K562 (cell line): ENCODE measurements around the gene ATP1A3. TPM values are rescaled to one million over a fixed set of nuclear protein-coding genes. Genes with fewer than 3 reads are reported as not detected.

Experiments
- CEBPG ChIP-seq, 3 experiments: fragments of 200-800 bp in 1 of 3; sonication (Bioruptor generic) in 1 of 3; sonication (generic) in 1 of 3; formaldehyde crosslinking in 1 of 3; IDR thresholded peaks in 2 of 3; conservative IDR thresholded peaks in 1 of 3; 2 replicates each; pipeline versions ENCODE4 v1.6.1 to v1.8.0; 2016 to 2022; ENCODE audit warnings: missing compliant biosample characterization in 2 of 3, missing genetic modification characterization in 2 of 3, mild to moderate bottlenecking in 1 of 3, missing genetic modification reagents in 1 of 3
- ETV6 ChIP-seq, 3 experiments: fragments of 150-350 bp in 1 of 3; sonication (generic) in 1 of 3; formaldehyde crosslinking in 1 of 3; IDR thresholded peaks; 2 replicates each; pipeline versions ENCODE4 v1.6.1 to v1.8.0; 2014 to 2022; ENCODE audit warnings: borderline replicate concordance in 2 of 3, low read depth in 2 of 3, antibody characterized with exemption in 1 of 3, low read length in 1 of 3, mild to moderate bottlenecking in 1 of 3, missing genetic modification reagents in 1 of 3
- GABPB1 ChIP-seq: sonication (generic); formaldehyde crosslinking; IDR thresholded peaks from 2 replicates; pipeline ENCODE4 v1.8.0; 2022; ENCODE audit warnings: mild to moderate bottlenecking, missing genetic modification reagents
- HNRNPL ChIP-seq: fragments of 200-400 bp; formaldehyde crosslinking; IDR thresholded peaks from 2 replicates; pipeline ENCODE4 v1.6.1; 2017; ENCODE audit warnings: low read depth, mild to moderate bottlenecking, low read length
- L3MBTL2 ChIP-seq: fragments of 450-650 bp; IDR thresholded peaks from 2 replicates; pipeline ENCODE4 v1.6.1; 2016; ENCODE audit warnings: mild to moderate bottlenecking, moderate library complexity
- MAFG ChIP-seq: fragments of 450-650 bp; conservative IDR thresholded peaks from 2 replicates; pipeline ENCODE4 v1.6.1; 2016; ENCODE audit warnings: missing genetic modification characterization, missing compliant biosample characterization
- MYC ChIP-seq, 2 experiments: fragments of 250-450 bp in 1 of 2; sonication (Bioruptor Pico) in 1 of 2; IDR thresholded peaks; 2 replicates each; pipeline versions ENCODE4 v1.5.1 to v1.6.1; 2012 to 2021; ENCODE audit warnings: low read depth in 2 of 2, borderline replicate concordance in 1 of 2, improper control_type of control experiment in 1 of 2, low read length in 1 of 2, mild to moderate bottlenecking in 1 of 2, moderate library complexity in 1 of 2
- NRF1 ChIP-seq, 2 experiments: fragments of 450-650 bp; IDR thresholded peaks in 1 of 2; conservative IDR thresholded peaks in 1 of 2; 2 replicates each; pipeline ENCODE4 v1.6.1; 2014; ENCODE audit warnings: mild to moderate bottlenecking in 2 of 2
- POLR2G ChIP-seq: fragments of 200-400 bp; formaldehyde crosslinking; IDR thresholded peaks from 2 replicates; pipeline ENCODE4 v1.6.1; 2017; ENCODE audit warnings: low read depth, mild to moderate bottlenecking, antibody characterized with exemption, low read length, moderate library complexity
- RAD21 ChIP-seq, 2 experiments: fragments of 250-450 bp in 1 of 2; fragments of 450-650 bp in 1 of 2; sonication (Bioruptor Pico) in 1 of 2; formaldehyde crosslinking in 1 of 2; IDR thresholded peaks in 1 of 2; conservative IDR thresholded peaks in 1 of 2; 2 replicates each; pipeline versions ENCODE4 v1.4.0 to v1.8.0; 2020 to 2022; ENCODE audit warnings: mild to moderate bottlenecking in 2 of 2, moderate library complexity in 1 of 2
- RCOR1 ChIP-seq, 2 experiments: IDR thresholded peaks; 2 replicates each; pipeline ENCODE4 v1.6.1; 2012; ENCODE audit warnings: low read depth in 2 of 2, low read length in 2 of 2, borderline replicate concordance in 1 of 2, improper control_type of control experiment in 1 of 2
- SAFB ChIP-seq: fragments of 200-400 bp; formaldehyde crosslinking; IDR thresholded peaks from 2 replicates; pipeline ENCODE4 v1.6.1; 2017; ENCODE audit warnings: low read depth, low read length, borderline replicate concordance
- SIRT6 ChIP-seq: IDR thresholded peaks from one replicate; pipeline ENCODE4 v1.6.1; 2012; ENCODE audit warnings: low read depth, mild to moderate bottlenecking, control low read depth, inconsistent platforms, low read length, moderate library complexity
- TAF7 ChIP-seq: fragments of 450-650 bp; IDR thresholded peaks from 2 replicates; pipeline ENCODE4 v1.6.1; 2016; ENCODE audit warnings: missing genetic modification characterization, missing compliant biosample characterization
- ZKSCAN3 ChIP-seq: fragments of 250-450 bp; sonication (Bioruptor Pico); IDR thresholded peaks from 2 replicates; pipeline ENCODE4 v1.4.0; 2020
- ZNF584 ChIP-seq: fragments of 200-800 bp; sonication (Bioruptor generic); IDR thresholded peaks from 2 replicates; pipeline ENCODE4 v1.6.1; 2016; ENCODE audit warnings: low read depth, mild to moderate bottlenecking, missing genetic modification characterization, missing compliant biosample characterization
- polyA plus RNA-seq, 8 experiments: library from polyadenylated mRNA; depleted of rRNA in 4 of 8; stranded (reverse) in 5 of 8; unstranded in 3 of 8; fragments of >200 nt; fragmentation: Nextera tagmentation in 2 of 8; fragmentation: Illumina TruSeq in 1 of 8; extraction: Ambion mirVana in 2 of 8; extraction: Trizol in 1 of 8; gene quantifications; 2 replicates each; pipeline versions ENCODE4 v1.2.1 to v1.2.3, GENCODE V29; 2011 to 2014; ENCODE audit warnings: inconsistent platforms in 1 of 8, missing spikeins in 1 of 8
- total RNA-seq, 7 experiments: library from RNA; depleted of rRNA in 6 of 7; stranded (reverse); fragments of >200 nt in 6 of 7; fragmentation: Illumina TruSeq in 2 of 7; extraction: Trizol in 2 of 7; gene quantifications; 2 replicates each; pipeline versions ENCODE4 v1.2.1 to v1.2.3, GENCODE V29; 2011 to 2021; ENCODE audit warnings: low replicate concordance in 1 of 7
- TF ChIP-seq, protein P1 (sequence below): IDR thresholded peaks from 2 replicates; pipeline ENCODE4 v1.6.1; 2011; ENCODE audit warnings: borderline replicate concordance, low read depth, mild to moderate bottlenecking, moderate library complexity, low read length; ENCODE audit not compliant: insufficient read depth, poor library complexity, severe bottlenecking
- TF ChIP-seq, protein P2 (sequence below), 3 experiments: fragments of 200-800 bp in 1 of 3; fragments of 250-450 bp in 1 of 3; fragments of 450-650 bp in 1 of 3; sonication (Bioruptor Pico) in 1 of 3; sonication (Bioruptor generic) in 1 of 3; formaldehyde crosslinking in 1 of 3; IDR thresholded peaks; 2 replicates each; pipeline versions ENCODE4 v1.6.1 to v1.8.0; 2016 to 2022; ENCODE audit warnings: mild to moderate bottlenecking in 2 of 3, missing genetic modification characterization in 2 of 3, missing compliant biosample characterization in 1 of 3, moderate library complexity in 1 of 3

The ATP1A3 gene
- total and polyA plus RNA-seq, 9 of the 15 experiments (the other 6 are each of a cell fraction or from before 2014, with no cell fraction given), result 0.03 to 1.0 (median 0.17) TPM; not detected in 3

DNA sequence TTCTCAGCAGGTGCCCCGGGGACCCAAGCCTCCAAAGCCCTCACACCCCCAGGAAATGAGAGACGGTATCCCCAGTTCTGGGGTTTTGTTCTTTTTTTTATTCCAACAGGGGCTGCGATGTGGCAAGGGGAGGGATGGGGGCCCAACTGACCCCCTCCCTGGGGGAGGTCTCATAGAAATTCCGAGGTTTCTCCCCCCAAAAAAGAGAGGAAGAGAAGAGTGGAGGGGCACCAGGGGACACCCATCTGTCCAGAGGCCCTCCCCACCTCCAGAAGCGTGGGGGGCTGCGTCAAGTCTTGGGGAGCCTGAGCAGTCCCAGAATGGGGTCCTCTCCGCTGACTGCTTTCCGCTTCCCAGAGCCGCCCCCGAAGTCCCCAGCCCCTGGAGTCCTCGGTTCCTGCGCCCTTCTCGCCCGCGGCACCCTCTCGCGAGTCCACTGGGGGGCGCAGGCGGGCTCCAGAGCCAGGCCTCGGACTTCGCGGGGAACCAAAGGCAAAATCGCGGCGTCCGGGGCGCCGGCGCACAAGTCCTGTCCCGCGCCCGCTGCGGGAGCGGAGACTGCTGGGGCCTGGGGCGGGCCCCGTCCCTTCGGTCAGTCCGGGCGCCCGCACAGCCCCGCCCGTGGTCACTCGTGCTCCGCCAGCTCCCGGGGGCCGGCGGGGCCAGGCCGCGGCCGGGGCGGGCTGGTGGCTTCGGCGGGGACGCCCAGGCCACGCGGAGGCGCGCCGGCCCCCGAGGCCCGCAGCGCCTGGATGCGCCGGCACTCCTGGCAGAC lies 4.4 kb upstream of the ATP1A3 start (continued):
- TF ChIP-seq ETV6 (IDR thresholded peaks at IDR 0.05; ENCODE audit: borderline replicate concordance in 1 of 2, low read depth in 2 of 2, low read length in 1 of 2) (no peak), ETV6 (CRISPR knock-in tag; IDR thresholded peaks at IDR 0.05; ENCODE audit: borderline replicate concordance) (no peak), CEBPG (CRISPR knock-in tag; IDR thresholded peaks at IDR 0.05) (no peak), CEBPG (tag; conservative IDR thresholded peaks at IDR 0.05 in 1 of 2, IDR thresholded peaks at IDR 0.05 in 1 of 2) (no peak), SAFB (no peak), HNRNPL (no peak), NRF1 (conservative IDR thresholded peaks at IDR 0.05 in 1 of 2, IDR thresholded peaks at IDR 0.05 in 1 of 2) (peak; percentile 33 to 53; a peak in 3 of 4 replicates), SIRT6 (no peak), POLR2G (0 out of 2 replicates have a peak, but pooled peaks have one; percentile 39), MYC (IDR thresholded peaks at IDR 0.05; ENCODE audit: low read depth, low read length) (0 out of 2 replicates have a peak, but pooled peaks have one; percentile 16), MYC (CRISPR knock-in tag; IDR thresholded peaks at IDR 0.05; ENCODE audit: borderline replicate concordance, low read depth) (no peak), ZNF584 (CRISPR knock-in tag) (no peak), RAD21 (CRISPR knock-in tag; conservative IDR thresholded peaks at IDR 0.05 in 1 of 2, IDR thresholded peaks at IDR 0.05 in 1 of 2) (peak; percentile 79 to 85), MAFG (tag) (no peak), ZKSCAN3 (CRISPR knock-in tag) (no peak), GABPB1 (CRISPR knock-in tag) (no peak), RCOR1 (IDR thresholded peaks at IDR 0.05; ENCODE audit: borderline replicate concordance in 1 of 2, low read depth in 2 of 2, low read length in 2 of 2) (0 out of 4 replicates have a peak, but pooled peaks of 1 of the 2 experiments have one; percentile 27), L3MBTL2 (peak; percentile 89), TAF7 (tag) (no peak)
- TF ChIP-seq, protein P1, sequence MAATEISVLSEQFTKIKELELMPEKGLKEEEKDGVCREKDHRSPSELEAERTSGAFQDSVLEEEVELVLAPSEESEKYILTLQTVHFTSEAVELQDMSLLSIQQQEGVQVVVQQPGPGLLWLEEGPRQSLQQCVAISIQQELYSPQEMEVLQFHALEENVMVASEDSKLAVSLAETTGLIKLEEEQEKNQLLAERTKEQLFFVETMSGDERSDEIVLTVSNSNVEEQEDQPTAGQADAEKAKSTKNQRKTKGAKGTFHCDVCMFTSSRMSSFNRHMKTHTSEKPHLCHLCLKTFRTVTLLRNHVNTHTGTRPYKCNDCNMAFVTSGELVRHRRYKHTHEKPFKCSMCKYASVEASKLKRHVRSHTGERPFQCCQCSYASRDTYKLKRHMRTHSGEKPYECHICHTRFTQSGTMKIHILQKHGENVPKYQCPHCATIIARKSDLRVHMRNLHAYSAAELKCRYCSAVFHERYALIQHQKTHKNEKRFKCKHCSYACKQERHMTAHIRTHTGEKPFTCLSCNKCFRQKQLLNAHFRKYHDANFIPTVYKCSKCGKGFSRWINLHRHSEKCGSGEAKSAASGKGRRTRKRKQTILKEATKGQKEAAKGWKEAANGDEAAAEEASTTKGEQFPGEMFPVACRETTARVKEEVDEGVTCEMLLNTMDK, result peak; percentile 15
- TF ChIP-seq, protein P2, sequence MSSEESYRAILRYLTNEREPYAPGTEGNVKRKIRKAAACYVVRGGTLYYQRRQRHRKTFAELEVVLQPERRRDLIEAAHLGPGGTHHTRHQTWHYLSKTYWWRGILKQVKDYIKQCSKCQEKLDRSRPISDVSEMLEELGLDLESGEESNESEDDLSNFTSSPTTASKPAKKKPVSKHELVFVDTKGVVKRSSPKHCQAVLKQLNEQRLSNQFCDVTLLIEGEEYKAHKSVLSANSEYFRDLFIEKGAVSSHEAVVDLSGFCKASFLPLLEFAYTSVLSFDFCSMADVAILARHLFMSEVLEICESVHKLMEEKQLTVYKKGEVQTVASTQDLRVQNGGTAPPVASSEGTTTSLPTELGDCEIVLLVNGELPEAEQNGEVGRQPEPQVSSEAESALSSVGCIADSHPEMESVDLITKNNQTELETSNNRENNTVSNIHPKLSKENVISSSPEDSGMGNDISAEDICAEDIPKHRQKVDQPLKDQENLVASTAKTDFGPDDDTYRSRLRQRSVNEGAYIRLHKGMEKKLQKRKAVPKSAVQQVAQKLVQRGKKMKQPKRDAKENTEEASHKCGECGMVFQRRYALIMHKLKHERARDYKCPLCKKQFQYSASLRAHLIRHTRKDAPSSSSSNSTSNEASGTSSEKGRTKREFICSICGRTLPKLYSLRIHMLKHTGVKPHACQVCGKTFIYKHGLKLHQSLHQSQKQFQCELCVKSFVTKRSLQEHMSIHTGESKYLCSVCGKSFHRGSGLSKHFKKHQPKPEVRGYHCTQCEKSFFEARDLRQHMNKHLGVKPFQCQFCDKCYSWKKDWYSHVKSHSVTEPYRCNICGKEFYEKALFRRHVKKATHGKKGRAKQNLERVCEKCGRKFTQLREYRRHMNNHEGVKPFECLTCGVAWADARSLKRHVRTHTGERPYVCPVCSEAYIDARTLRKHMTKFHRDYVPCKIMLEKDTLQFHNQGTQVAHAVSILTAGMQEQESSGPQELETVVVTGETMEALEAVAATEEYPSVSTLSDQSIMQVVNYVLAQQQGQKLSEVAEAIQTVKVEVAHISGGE (CRISPR knock-in tag; IDR thresholded peaks at IDR 0.05), result no peak
